SHP77 treated with DMSO at 0.1 percent for 48 hours (cell line): Measurements from ENCODE around the gene STX12.
"Not testable (repeated sequence)": the region's sequence is repeated elsewhere in the genome, so short reads cannot be mapped to it uniquely, and the experiment has no call there.

Source experiments
- DNase-seq: peaks from one replicate; lab custom pipeline; 2025; lab: John Stamatoyannopoulos, UW

The STX12 gene

DNA sequence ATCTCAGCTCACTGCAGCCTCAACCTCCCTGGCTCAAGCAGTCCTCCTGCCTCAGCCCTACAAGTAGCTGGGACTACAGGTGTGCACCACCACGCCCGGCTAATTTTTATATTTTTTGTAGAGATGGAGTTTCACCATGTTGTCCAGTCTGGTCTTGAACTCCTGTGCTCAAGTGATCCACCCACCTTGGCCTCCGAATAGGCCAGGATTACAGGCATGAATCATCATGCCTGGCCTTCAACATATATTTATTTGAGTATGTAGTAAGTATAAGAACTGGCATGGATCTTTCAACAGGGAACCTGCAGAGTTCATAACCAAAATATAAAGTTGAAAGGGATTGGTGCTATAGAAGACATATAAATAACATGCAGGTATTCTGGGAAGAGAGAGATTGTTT is 2.3 kb downstream of the STX12 start:
- not testable (repeated sequence) for DNase-seq

DNA sequence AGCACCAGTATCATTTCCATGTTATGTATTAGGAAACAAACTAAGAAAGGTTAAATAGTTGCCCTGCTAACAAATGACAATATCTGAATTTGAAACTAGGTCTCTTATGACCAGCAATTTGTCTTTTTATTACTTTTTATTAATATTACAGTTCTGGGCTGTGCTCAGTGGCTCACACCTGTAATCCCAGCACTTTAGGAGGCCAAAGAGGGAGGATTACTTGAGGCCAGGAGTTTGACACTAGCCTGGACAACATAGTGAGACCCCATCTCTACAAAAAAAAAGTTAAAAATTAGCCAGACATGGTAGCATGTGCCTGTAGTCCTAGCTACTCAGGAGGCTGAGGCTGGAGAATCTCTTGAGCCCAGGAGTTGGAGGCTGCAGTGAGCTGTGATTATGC is 3.3 kb downstream of the STX12 start:
- not testable (repeated sequence) for DNase-seq

GRCh38 chr1:27778056-27778455 is 5.0 kb downstream of the STX12 start:
- no peak for DNase-seq

GRCh38 chr1:27779122-27779521 is 6.1 kb downstream of the STX12 start:
- DNase-seq = no peak

DNA sequence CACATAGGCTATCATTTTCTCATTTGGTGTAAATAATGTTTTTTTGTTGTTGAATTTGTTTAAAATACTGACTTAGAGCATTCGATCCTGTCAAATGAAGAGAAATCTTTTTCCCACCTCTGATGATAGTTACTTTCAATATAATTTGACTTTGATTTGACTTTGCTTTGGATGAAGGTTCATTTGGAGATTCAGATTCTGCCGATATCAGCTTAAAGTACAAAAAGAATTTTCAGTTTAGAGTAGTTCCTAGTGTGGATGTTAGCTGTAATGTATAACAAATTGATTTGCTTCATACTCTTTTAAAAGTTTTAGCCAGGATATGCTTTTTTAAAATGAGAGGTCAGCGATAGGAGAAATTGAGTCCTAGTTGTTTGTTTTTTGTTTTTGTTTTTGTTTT is 9.9 kb downstream of the STX12 start:
- DNase-seq = no peak

- no peak for DNase-seq
Measured at GRCh38 chr1:27784700-27785099, 11.7 kb downstream of the STX12 start.

DNA sequence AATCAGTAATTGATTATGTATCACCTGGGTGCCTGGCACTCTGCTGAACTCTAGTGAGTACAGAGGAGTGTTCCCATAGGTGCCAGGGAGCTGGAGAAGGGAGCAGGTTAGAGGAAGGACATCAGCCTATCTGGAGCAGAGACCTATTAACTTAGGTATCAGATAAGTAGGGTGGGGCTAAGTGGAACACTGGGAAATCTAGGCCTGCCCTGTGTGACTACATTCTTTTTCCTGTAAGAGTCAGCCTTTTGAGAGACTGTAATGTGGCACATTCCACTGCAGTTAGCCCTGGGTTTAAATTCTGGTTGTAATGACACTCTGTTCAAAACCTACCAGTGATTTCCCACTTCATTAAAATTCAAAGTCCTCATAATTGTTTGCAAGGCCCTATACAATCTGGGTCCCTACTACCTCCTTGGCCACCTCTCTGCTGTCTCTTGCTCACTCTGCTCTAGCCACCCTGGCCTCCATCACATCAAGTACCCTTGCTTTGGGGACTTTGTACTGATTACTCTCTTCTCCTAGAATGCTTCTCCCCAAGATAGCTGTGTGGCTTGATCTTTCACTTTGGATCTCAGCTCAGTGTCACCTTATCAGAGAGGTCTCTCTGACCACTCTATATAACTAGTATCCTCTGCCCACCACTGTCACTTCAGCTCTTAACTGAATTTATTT is 12.9 kb downstream of the STX12 start:
- no peak for DNase-seq

DNA sequence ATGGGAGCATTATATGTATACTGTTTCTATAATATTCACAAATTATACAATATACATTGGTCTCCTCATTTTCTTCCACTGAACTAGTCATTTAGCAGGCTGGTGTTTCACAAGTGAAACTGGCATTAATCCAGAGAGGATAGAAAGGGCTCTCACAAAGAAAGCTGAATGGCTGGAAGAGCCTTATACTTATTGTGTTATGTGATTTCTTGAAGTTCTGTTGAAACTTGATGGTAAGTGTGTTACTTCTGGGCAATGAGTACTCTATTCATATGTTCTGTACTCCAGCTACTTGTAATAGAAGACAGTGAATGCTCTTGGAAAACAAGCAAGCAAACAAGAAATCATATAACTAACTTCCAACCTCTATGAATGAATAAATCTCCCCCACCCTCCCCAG is 14.9 kb downstream of the STX12 start:
- DNase-seq = no peak

- no peak for DNase-seq
Measured at GRCh38 chr1:27789540-27790041, 16.6 kb downstream of the STX12 start.

DNA sequence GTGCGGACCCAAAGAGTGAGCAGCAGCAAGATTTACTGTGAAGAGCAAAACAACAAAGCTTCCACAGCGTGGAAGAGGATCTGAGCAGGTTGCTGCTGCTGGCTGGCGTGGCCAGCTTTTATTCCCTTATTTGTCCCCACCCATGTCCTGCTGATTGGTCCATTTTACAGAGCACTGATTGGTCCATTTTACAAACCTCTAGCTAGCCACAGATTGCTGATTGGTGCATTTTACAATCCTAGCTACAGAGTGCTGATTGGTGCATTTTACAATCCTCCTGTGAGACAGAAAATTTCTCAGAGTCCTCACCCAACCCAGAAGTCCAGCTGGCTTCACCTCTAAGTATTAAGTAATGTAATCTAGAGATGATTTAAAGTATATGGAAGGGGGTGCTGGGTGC is 17.3 kb downstream of the STX12 start:
- not testable (repeated sequence) for DNase-seq

- DNase-seq = no peak
Measured at GRCh38 chr1:27795601-27796000, 22.6 kb downstream of the STX12 start.

- no peak for DNase-seq
Measured at GRCh38 chr1:27804791-27805190, 31.8 kb downstream of the STX12 start.

GRCh38 chr1:27806758-27807157 is 33.7 kb downstream of the STX12 start:
- no peak for DNase-seq

DNA sequence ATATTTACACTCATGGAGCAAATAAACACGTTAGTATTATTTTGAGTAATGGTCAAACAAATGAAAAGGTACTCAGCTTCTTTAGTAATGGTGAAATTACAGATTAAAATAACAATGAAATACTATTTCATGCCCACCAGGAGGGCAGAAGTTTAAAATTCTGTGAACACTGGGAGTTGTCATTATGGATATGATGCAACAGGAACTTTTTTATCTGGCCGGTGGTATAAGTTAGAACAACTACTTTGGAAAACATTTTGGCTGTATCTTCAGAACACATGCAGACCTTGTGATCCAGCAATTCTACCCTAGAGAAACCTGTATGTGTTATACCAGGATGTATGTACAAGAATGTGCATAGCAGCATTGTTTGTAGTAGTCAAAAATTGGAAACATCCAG is 34.4 kb downstream of the STX12 start:
- no peak for DNase-seq

- not testable (repeated sequence) for DNase-seq
Measured at GRCh38 chr1:27808131-27808530, 35.1 kb downstream of the STX12 start.

DNA sequence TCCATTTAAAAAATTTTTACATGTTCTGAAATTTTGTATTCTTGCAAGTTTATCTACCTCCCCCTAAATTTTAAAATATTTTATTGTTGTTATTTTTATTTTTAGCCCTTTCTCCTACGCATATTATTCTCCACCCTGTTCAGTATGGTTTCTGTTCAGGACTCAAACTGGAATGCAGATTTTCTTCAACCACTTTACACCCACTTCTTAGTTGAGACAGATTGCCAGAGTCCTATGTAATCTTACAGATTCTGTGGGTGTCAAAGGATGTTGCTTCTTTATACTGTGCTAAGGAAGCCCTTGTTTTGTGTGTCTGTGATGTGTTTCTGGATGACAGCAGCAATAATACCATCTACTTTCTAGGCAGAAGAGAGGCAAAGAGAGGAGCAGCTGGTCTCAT is 36.9 kb downstream of the STX12 start:
- DNase-seq = no peak

DNA sequence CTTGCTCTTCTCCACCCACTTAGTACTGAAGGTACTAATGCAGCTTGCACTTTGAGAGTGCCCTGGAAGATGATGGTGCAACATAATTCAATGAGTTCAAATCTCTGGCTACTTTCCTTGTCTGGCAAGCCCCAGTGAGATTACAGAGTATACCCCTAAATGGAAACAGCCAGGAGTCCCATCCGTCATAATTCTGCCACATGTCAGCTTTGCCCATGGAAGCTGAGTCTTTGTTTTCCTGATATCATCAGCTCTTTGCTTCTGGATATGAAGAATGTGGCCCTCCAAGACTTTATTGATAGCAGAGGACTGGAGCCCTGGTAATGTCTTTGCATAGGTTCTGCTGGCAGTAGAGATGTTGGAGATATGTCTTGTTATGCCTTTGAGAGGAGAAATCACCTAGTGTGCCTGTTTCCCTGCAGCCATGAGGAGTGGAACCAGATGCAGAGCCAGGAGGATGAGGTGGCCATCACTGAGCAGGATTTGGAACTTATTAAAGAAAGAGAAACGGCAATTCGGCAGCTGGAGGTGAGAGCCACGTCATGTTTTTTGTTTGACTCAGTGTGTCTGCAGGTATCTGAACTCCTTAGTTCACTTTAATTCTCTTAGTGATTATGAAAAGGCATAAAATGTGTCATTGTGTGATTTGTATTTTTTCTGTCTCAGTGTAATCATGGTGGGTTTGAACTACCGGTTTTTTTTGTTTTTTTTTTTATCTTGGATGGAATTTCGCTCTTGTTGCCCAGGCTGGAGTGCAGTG is 38.9 kb downstream of the STX12 start:
- DNase-seq = no peak

DNA sequence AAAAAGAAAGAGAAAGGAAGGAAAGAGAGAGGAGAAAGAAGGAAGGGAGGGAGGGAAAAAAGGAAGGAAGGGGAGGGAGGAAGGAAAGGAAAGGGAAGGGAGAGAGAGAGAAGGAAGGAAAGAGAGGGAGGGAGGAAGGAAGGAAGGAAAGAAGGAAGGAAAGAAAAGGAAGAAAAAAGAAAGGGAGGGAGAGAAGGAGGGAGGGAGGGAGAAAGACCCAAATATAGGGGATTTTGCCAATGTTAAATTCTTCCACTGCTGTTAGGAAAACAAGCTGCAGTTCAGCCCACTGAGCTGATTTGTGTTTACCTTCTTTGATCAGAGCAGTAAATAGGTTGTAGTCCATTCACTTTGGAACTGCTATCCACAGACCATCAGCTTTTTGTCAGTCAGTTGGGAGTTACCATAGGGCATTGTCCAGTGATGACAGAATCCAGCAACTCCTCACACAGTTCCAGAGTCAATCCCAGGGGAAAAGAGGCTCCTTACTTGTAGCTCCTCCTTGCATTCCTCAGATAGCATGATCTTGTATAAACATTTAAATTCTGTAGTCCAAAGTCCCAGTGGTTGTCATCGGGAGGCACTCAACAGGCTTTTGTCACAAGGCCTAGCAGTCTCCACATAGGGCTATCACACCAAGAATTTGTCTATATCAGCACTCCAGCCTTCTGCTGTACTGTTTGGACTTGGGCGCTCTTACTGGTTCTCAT is 44.1 kb downstream of the STX12 start:
- no peak for DNase-seq

DNA sequence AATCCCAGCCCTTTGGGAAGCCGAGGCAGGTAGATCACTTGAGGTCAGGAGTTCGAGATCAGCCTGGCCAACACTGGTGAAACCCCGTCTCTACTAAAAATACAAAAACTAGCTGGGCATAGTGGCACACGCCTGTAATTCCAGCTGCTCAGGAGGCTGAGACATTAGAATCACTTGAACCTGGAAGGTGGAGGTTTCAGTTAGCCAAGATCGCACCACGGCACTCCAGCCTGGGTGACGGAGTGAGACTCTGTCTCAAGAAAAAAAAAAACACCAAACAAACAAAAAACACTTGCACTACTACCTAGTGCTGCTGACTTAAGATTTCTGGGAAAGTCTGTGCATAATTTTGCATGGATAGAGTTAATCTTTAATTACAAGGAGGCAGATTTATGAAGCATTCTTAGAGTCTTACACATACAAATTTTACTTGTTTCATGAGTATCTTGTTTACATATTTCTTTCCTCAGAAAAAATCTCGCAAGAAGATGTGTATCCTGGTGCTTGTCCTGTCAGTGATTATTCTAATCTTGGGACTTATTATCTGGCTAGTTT is 48.8 kb downstream of the STX12 start:
- DNase-seq = no peak

- DNase-seq = no peak
Measured at GRCh38 chr1:27823784-27824183, 50.8 kb downstream of the STX12 start.

DNA sequence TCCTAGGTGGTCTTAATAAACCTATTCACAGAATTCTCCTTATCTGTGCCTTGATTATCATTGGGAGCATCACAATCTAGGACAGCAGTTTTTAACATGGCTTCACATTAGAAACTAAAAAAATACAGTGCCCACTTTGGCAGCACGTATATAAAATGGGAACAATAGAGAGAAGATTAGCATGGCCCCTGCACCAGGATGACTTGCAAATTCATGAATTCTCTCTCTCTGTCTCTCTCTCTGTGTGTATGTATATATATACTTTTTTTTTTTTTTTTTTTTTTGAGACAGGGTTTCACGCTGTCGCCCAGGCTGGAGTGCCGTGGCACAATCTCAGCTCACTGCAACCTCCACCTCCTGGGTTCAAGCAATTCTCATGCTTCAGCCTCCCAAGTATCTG is 51.4 kb downstream of the STX12 start:
- no peak for DNase-seq

GRCh38 chr1:27829339-27829960 is 56.4 kb downstream of the STX12 start:
- not testable (repeated sequence) for DNase-seq
